Neuronal stem cell (in vitro differentiated cells): ENCODE data around the gene MACROD2.

Source experiments
- DNase-seq: peaks from one replicate; pipeline ENCODE4 v3.0.0-alpha.2; 2013; ENCODE audit warnings: low spot score
- H2AFZ ChIP-seq: one replicate; pipeline ENCODE4 v1.6.1; 2013; ENCODE audit warnings: mild to moderate bottlenecking, low read length, inconsistent platforms
- H2AK5ac ChIP-seq: 2 replicates; pipeline ENCODE4 v1.6.1; 2013; ENCODE audit warnings: low read depth, mild to moderate bottlenecking, inconsistent platforms, low read length, moderate library complexity, mixed read lengths
- H2BK120ac ChIP-seq: 2 replicates; pipeline ENCODE4 v1.6.1; 2013; ENCODE audit warnings: low read depth, mild to moderate bottlenecking, inconsistent platforms, low read length, moderate library complexity, mixed read lengths
- H2BK12ac ChIP-seq: one replicate; pipeline ENCODE4 v1.6.1; 2013; ENCODE audit warnings: low read length, inconsistent platforms
- H2BK15ac ChIP-seq: 2 replicates; pipeline ENCODE4 v1.6.1; 2013; ENCODE audit warnings: mild to moderate bottlenecking, low read length, inconsistent platforms, mixed read lengths
- H2BK5ac ChIP-seq: one replicate; pipeline ENCODE4 v1.6.1; 2013; ENCODE audit warnings: inconsistent platforms, mild to moderate bottlenecking, low read length, moderate library complexity
- H3K14ac ChIP-seq: one replicate; pipeline ENCODE4 v1.6.1; 2013; ENCODE audit warnings: low read length, inconsistent platforms
- H3K18ac ChIP-seq: 2 replicates; pipeline ENCODE4 v1.6.1; 2013; ENCODE audit warnings: low read length, inconsistent platforms
- H3K23ac ChIP-seq: 2 replicates; pipeline ENCODE4 v1.6.1; 2013; ENCODE audit warnings: low read depth, mild to moderate bottlenecking, mixed read lengths, low read length, inconsistent platforms; ENCODE audit not compliant: poor library complexity
- H3K27ac ChIP-seq: replicated peaks from 3 replicates; pipeline ENCODE4 v1.5.1; 2013; ENCODE audit warnings: low read length, inconsistent platforms
- H3K27me3 ChIP-seq, 3 experiments: 2 replicates each; pipeline ENCODE4 v1.6.1; 2013; ENCODE audit warnings: low read length in 3 of 3, mild to moderate bottlenecking in 2 of 3, inconsistent platforms in 1 of 3, low read depth in 1 of 3, mixed read lengths in 1 of 3, moderate library complexity in 1 of 3; ENCODE audit not compliant: control insufficient read depth in 3 of 3, insufficient read depth in 3 of 3
- H3K36me3 ChIP-seq, 2 donors: replicated peaks in 1 of 2; 2 replicates each; pipeline ENCODE4 v1.6.1; 2013; ENCODE audit warnings: low read length in 2 of 2; ENCODE audit not compliant: control insufficient read depth in 2 of 2, insufficient read depth in 2 of 2
- H3K4ac ChIP-seq: 2 replicates; pipeline ENCODE4 v1.6.1; 2013; ENCODE audit warnings: inconsistent platforms, mild to moderate bottlenecking, low read length, moderate library complexity
- H3K4me1 ChIP-seq, 2 donors: 1 replicate in 1 of 2; 2 replicates in 1 of 2; pipeline ENCODE4 v1.6.1; 2013; ENCODE audit warnings: low read length in 2 of 2, low read depth in 1 of 2; ENCODE audit not compliant: control insufficient read depth in 2 of 2, insufficient read depth in 1 of 2
- H3K4me2 ChIP-seq: one replicate; pipeline ENCODE4 v1.6.1; 2013; ENCODE audit warnings: mild to moderate bottlenecking, low read length, inconsistent platforms; ENCODE audit not compliant: insufficient read depth, poor library complexity, severe bottlenecking
- H3K4me3 ChIP-seq, 2 donors: 2 replicates each; pipeline ENCODE4 v1.5.1; 2013; ENCODE audit warnings: low read length in 2 of 2, mild to moderate bottlenecking in 2 of 2, inconsistent platforms in 1 of 2, moderate library complexity in 1 of 2
- H3K79me1 ChIP-seq: one replicate; pipeline ENCODE4 v1.6.1; 2013; ENCODE audit warnings: low read depth, mild to moderate bottlenecking, inconsistent platforms, low read length, moderate library complexity
- H3K9ac ChIP-seq: one replicate; pipeline ENCODE4 v1.6.1; 2013; ENCODE audit warnings: mild to moderate bottlenecking, low read depth, low read length, inconsistent platforms; ENCODE audit not compliant: poor library complexity
- H3K9me3 ChIP-seq, 2 donors: replicated peaks in 1 of 2; 2 replicates each; pipeline versions ENCODE3 to v1.6.1; 2013; ENCODE audit warnings: low read length in 2 of 2, mild to moderate bottlenecking in 2 of 2, inconsistent platforms in 1 of 2, low read depth in 1 of 2, mixed read lengths in 1 of 2, moderate library complexity in 1 of 2; ENCODE audit not compliant: control insufficient read depth in 2 of 2, insufficient read depth in 1 of 2
- H4K8ac ChIP-seq: one replicate; pipeline ENCODE4 v1.6.1; 2013; ENCODE audit warnings: low read depth, mild to moderate bottlenecking, inconsistent platforms, low read length, moderate library complexity
- H4K91ac ChIP-seq: one replicate; pipeline ENCODE4 v1.6.1; 2013; ENCODE audit warnings: low read length, low read depth, mild to moderate bottlenecking, inconsistent platforms; ENCODE audit not compliant: poor library complexity
- WGBS, 2 donors: extraction: QIAGEN DNeasy Blood & Tissue Kit; methylation state at CpG; one replicate each; pipeline ENCODE4 v1.1.7; 2013; ENCODE audit warnings: missing lambda C conversion rate in 2 of 2, mixed read lengths in 1 of 2; ENCODE audit not compliant: insufficient read length in 2 of 2, insufficient replicate concordance in 1 of 2; ENCODE audit errors: extremely low coverage in 2 of 2; 5-methylcytosine and 5-hydroxymethylcytosine counted together

Gene MACROD2

GRCh38 chr20:15359056-15359455, 1363.7 kb downstream of the MACROD2 start:
- H2AFZ ChIP-seq: no peak overlapping the region
- no peak overlapping the region for H3K27ac ChIP-seq
- no peak overlapping the region for H3K18ac ChIP-seq
- no peak overlapping the region for H2AK5ac ChIP-seq
- no CpG with 5 or more reads among the region's 2 CpGs for WGBS, 2 donors
- H2BK120ac ChIP-seq: no peak overlapping the region
- no peaks in the 10 kb centered on the region for H3K27me3 ChIP-seq
- no peak overlapping the region for H3K23ac ChIP-seq
- no peak overlapping the region for H3K14ac ChIP-seq
- no peaks in the 10 kb centered on the region for H3K4me1 ChIP-seq
- H4K91ac ChIP-seq: no peak overlapping the region
- no peak overlapping the region for H3K4me2 ChIP-seq
- no peaks in the 10 kb centered on the region for H3K79me1 ChIP-seq
- no peak for DNase-seq
- no peak overlapping the region for H2BK15ac ChIP-seq
- H3K9me3 ChIP-seq: no peaks in the 10 kb centered on the region
- no peak overlapping the region for H3K4ac ChIP-seq
- H3K4me3 ChIP-seq: no peak overlapping the region
- H4K8ac ChIP-seq: no peak overlapping the region
- no peak overlapping the region for H2BK12ac ChIP-seq
- H3K9ac ChIP-seq: no peak overlapping the region
- H3K36me3 ChIP-seq: no peaks in the 10 kb centered on the region
- no peak overlapping the region for H2BK5ac ChIP-seq

DNA sequence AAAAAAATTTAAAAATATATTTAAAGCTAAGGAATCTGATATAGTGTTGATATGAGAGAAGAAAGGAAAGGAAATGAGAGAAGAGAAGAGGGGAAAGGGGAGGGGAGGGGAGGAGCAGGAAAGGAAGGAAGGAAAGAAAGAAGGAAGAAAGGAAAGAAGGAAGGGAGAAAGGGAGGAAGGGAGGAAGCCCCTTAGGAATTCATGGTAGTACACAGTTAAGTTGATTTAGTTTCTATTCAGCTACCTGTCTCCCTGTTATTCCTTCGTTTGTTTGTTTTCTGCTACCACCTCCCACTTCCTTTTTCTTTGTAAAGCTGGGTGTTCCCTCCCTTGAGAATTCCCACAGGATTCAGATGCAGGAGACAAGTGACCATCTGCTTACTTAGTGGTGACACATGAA, 1367.5 kb downstream of the MACROD2 start:
- Histone ChIP-seq H2AK5ac (no peak overlapping the region), H3K4me2 (no peak overlapping the region), H3K18ac (no peak overlapping the region), H3K23ac (no peak overlapping the region), H3K79me1 (no peaks in the 10 kb centered on the region), H2BK120ac (no peak overlapping the region), H3K27me3 (no peaks in the 10 kb centered on the region), H3K36me3 (no peaks in the 10 kb centered on the region), H2BK12ac (no peak overlapping the region), H3K4me3 (no peak overlapping the region), H3K9me3 (no peaks in the 10 kb centered on the region), H3K27ac (no peak overlapping the region), H3K4me1 (no peaks in the 10 kb centered on the region), H4K8ac (no peak overlapping the region), H2BK5ac (no peak overlapping the region), H2AFZ (peak overlapping the region; percentile 30), H3K9ac (no peak overlapping the region), H4K91ac (no peak overlapping the region), H2BK15ac (no peak overlapping the region), H3K14ac (no peak overlapping the region), H3K4ac (no peak overlapping the region)
- DNase-seq: no peak
- no CpG with 5 or more reads among the region's 1 CpG for WGBS, 2 donors

DNA sequence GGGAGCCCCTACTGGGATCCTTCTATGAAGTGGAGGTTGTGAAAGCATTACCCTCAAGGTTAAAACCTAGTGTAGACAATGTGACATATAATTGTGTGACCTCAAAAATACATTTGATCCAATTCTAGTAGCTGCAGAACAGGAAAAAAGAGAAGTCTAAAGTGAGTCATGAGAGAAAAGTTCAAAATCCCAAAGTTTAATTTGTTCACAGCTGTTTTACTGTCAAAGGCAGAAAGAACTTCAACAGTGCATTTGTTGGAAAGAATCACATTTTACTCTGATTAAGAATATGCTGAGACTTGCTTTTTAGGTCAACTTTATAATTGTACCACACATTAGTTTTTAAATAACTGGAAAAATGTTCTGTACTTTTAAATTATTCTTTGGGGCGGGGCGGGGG, 1369.5 kb downstream of the MACROD2 start:
- Histone ChIP-seq H3K36me3 (no peaks in the 10 kb centered on the region), H3K9ac (no peak overlapping the region), H3K4me1 (no peaks in the 10 kb centered on the region), H3K4ac (no peak overlapping the region), H3K27me3 (no peaks in the 10 kb centered on the region), H2BK5ac (no peak overlapping the region), H3K27ac (no peak overlapping the region), H2BK120ac (no peak overlapping the region), H3K4me3 (no peak overlapping the region), H3K18ac (no peak overlapping the region), H2AFZ (no peak overlapping the region), H2AK5ac (no peak overlapping the region), H2BK15ac (no peak overlapping the region), H2BK12ac (no peak overlapping the region), H3K14ac (no peak overlapping the region), H3K23ac (no peak overlapping the region), H3K4me2 (no peak overlapping the region), H4K8ac (no peak overlapping the region), H3K9me3 (no peaks in the 10 kb centered on the region), H3K79me1 (no peaks in the 10 kb centered on the region), H4K91ac (no peak overlapping the region)
- WGBS, 2 donors: 100% methylated on average over 1 of the region's 2 CpGs; no CpG with 5 or more reads in 1 of the 2 donors
- no peak for DNase-seq

DNA sequence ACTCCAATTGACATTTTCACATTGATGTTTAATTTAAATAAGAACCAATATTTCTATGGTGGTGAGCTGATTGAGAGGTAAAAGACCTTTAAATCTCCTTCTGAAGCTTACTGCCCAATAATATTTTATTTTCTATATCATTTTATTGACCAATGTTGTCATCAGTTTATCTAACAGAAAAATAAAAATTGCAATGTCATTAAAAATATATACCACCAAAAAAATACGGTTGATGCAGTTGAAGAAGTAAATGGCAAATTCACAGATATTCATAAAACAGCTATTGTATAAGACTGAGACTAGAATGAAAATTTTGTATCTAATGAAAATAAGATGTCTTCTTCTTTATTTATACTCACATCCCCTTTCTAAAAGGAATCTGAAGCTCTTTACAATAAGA, 1375.1 kb downstream of the MACROD2 start:
- no peak overlapping the region for H3K4me2 ChIP-seq
- no peaks in the 10 kb centered on the region for H3K79me1 ChIP-seq
- no peak overlapping the region for H3K14ac ChIP-seq
- H3K23ac ChIP-seq: no peak overlapping the region
- no peak overlapping the region for H3K9ac ChIP-seq
- no peak overlapping the region for H3K4ac ChIP-seq
- no peak overlapping the region for H4K8ac ChIP-seq
- H2AK5ac ChIP-seq: no peak overlapping the region
- WGBS, 2 donors: no CpG with 5 or more reads among the region's 1 CpG
- no peaks in the 10 kb centered on the region for H3K36me3 ChIP-seq
- H2AFZ ChIP-seq: no peak overlapping the region
- H3K27ac ChIP-seq: no peak overlapping the region
- no peak for DNase-seq
- no peaks in the 10 kb centered on the region for H3K27me3 ChIP-seq
- no peaks in the 10 kb centered on the region for H3K4me1 ChIP-seq
- H2BK12ac ChIP-seq: no peak overlapping the region
- H3K4me3 ChIP-seq: no peak overlapping the region
- no peaks in the 10 kb centered on the region for H3K9me3 ChIP-seq
- no peak overlapping the region for H2BK15ac ChIP-seq
- H3K18ac ChIP-seq: no peak overlapping the region
- no peak overlapping the region for H4K91ac ChIP-seq
- no peak overlapping the region for H2BK5ac ChIP-seq
- no peak overlapping the region for H2BK120ac ChIP-seq
